Skeletal muscle satellite cell (primary cell): ENCODE measurements around the gene CAGE1. TPM values are rescaled to one million over a fixed set of nuclear protein-coding genes. Genes with fewer than 3 reads are reported as not detected.

Experiments used
- H3K27me3 ChIP-seq: 2 replicates; pipeline ENCODE4 v1.7.0; 2013; ENCODE audit warnings: low read length; ENCODE audit not compliant: control insufficient read depth, insufficient read depth
- H3K36me3 ChIP-seq: 2 replicates; pipeline ENCODE4 v1.7.0; 2013; ENCODE audit warnings: mild to moderate bottlenecking, control low read depth, low read length; ENCODE audit not compliant: insufficient read depth
- H3K4me1 ChIP-seq: 2 replicates; pipeline ENCODE4 v1.7.0; 2013; ENCODE audit warnings: low read length; ENCODE audit not compliant: control insufficient read depth, insufficient read depth
- H3K4me2 ChIP-seq: 2 replicates; pipeline ENCODE4 v1.7.0; 2013; ENCODE audit warnings: mild to moderate bottlenecking, low read length
- H3K4me3 ChIP-seq: 2 replicates; pipeline ENCODE4 v1.7.0; 2013; ENCODE audit warnings: low read length
- H3K9ac ChIP-seq: 2 replicates; pipeline ENCODE4 v1.7.0; 2013; ENCODE audit warnings: mild to moderate bottlenecking, low read depth, low read length, moderate library complexity
- H3K9me3 ChIP-seq: replicated peaks from 2 replicates; pipeline ENCODE4 v1.7.0; 2013; ENCODE audit warnings: mild to moderate bottlenecking, control low read depth, low read length
- total RNA-seq: library from RNA; depleted of rRNA; stranded (reverse); fragments of >200 nt; gene quantifications from 2 replicates; pipeline ENCODE4 v1.2.3, GENCODE V29; 2012; rRNA removed

The CAGE1 gene
- not detected in 2 replicates for total RNA-seq

- Histone ChIP-seq H3K9me3 (no peaks in the 10 kb centered on the region), H3K27me3 (no peaks in the 10 kb centered on the region), H3K36me3 (peaks cover 9% of the 10 kb centered on the region), H3K9ac (peak within 1 kb of the TSS; percentile 89), H3K4me3 (peak within 1 kb of the TSS; percentile 91), H3K4me1 (peaks cover 15% of the 10 kb centered on the region), H3K4me2 (peak within 1 kb of the TSS; percentile 92)
Observed at GRCh38 chr6:7389451-7390225, at the start of gene CAGE1, which contains the start of gene RIOK1. Gene CAGE1 (minus strand): TSS chr6:7389742. CDS start chr6:7387173, 2,569 bp downstream. Gene RIOK1 (plus strand): TSS chr6:7389808. CDS start chr6:7390003, 195 bp downstream.

GRCh38 chr6:7439228-7439627 lies 49.7 kb upstream of the CAGE1 start:
- Histone ChIP-seq H3K9me3 (no peaks in the 10 kb centered on the region), H3K4me3 (no peak overlapping the region), H3K36me3 (no peaks in the 10 kb centered on the region), H3K4me1 (peaks cover 7% of the 10 kb centered on the region), H3K4me2 (no peak overlapping the region), H3K27me3 (no peaks in the 10 kb centered on the region), H3K9ac (no peak overlapping the region)

GRCh38 chr6:7438011-7438410 lies 48.5 kb upstream of the CAGE1 start:
- Histone ChIP-seq H3K4me2 (no peak overlapping the region), H3K4me3 (no peak overlapping the region), H3K36me3 (no peaks in the 10 kb centered on the region), H3K27me3 (no peaks in the 10 kb centered on the region), H3K9ac (no peak overlapping the region), H3K9me3 (no peaks in the 10 kb centered on the region), H3K4me1 (peaks cover 7% of the 10 kb centered on the region)

DNA sequence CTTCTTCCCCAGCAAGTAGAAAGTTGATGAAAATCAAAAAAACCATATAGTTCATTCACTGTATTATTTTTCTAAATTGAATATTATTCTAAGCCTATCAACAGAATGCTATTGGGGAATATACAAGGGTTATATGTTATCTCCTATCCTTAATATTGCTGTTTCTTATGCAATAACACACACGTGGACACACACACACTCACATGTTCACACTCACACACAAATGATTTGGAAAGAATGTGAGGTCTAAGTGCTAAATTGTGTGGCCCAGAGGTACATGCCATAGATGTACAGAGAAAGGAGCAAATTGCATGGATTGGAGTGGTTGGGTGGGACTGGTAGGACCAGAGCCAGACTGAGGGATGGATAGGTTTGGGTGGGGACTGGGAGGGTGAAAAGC lies 45.1 kb upstream of the CAGE1 start:
- Histone ChIP-seq H3K9ac (no peak overlapping the region), H3K4me3 (no peak overlapping the region), H3K9me3 (no peaks in the 10 kb centered on the region), H3K4me2 (no peak overlapping the region), H3K36me3 (no peaks in the 10 kb centered on the region), H3K4me1 (peaks cover 7% of the 10 kb centered on the region), H3K27me3 (no peaks in the 10 kb centered on the region)

- no peaks in the 10 kb centered on the region for H3K9me3 ChIP-seq
- H3K27me3 ChIP-seq: no peaks in the 10 kb centered on the region
- no peak overlapping the region for H3K4me3 ChIP-seq
- no peak overlapping the region for H3K9ac ChIP-seq
- H3K4me1 ChIP-seq: peaks cover 7% of the 10 kb centered on the region
- no peaks in the 10 kb centered on the region for H3K36me3 ChIP-seq
- no peak overlapping the region for H3K4me2 ChIP-seq
Observed at GRCh38 chr6:7433121-7433617, 43.6 kb upstream of the CAGE1 start.

- no peaks in the 10 kb centered on the region for H3K36me3 ChIP-seq
- H3K4me2 ChIP-seq: peak overlapping the region; percentile 61
- H3K9me3 ChIP-seq: no peaks in the 10 kb centered on the region
- no peaks in the 10 kb centered on the region for H3K27me3 ChIP-seq
- H3K9ac ChIP-seq: no peak overlapping the region
- peak overlapping the region; percentile 4 for H3K4me3 ChIP-seq
- H3K4me1 ChIP-seq: peaks cover 7% of the 10 kb centered on the region
Observed at GRCh38 chr6:7432391-7433120, 43.0 kb upstream of the CAGE1 start.

GRCh38 chr6:7431674-7432390 lies 42.3 kb upstream of the CAGE1 start:
- Histone ChIP-seq H3K4me1 (peaks cover 7% of the 10 kb centered on the region), H3K9ac (no peak overlapping the region), H3K36me3 (no peaks in the 10 kb centered on the region), H3K9me3 (no peaks in the 10 kb centered on the region), H3K27me3 (no peaks in the 10 kb centered on the region), H3K4me3 (peak overlapping the region; percentile 4), H3K4me2 (peak overlapping the region; percentile 61)

GRCh38 chr6:7431313-7431673 lies 41.8 kb upstream of the CAGE1 start:
- Histone ChIP-seq H3K4me2 (no peak overlapping the region), H3K36me3 (no peaks in the 10 kb centered on the region), H3K9ac (no peak overlapping the region), H3K4me1 (peaks cover 7% of the 10 kb centered on the region), H3K9me3 (no peaks in the 10 kb centered on the region), H3K4me3 (no peak overlapping the region), H3K27me3 (no peaks in the 10 kb centered on the region)

DNA sequence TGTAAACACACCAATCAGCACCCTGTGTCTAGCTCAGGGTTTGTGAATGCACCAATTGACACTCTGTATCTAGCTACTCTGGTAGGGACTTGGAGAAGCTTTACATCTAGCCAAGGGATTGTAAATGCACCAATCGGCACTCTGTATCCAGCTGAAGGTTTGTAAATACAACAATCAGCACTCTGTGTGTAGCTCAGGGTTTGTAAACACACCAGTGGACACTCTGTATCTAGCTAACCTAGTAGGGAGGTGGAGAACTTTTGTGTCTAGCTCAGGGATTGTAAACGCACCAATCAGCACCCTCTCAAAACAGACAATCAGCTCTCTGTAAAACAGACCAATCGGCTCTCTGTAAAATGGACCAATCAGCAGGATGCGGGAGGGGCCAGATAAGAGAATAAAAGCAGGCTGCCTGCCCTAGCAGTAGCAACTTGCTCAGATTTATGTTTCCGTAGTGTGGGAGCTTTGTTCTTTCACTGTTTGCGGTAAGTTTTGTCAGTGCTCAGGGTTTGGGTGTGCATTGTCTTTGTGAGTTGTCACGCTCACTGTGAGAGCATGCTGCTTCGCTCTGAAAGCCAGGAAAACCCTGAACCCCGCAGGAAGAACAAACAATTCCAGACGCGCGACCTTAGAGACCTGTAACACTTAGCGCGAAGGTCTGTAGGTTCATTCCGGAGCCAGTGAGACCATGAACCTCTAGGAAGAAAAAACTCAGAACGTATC lies 37.1 kb upstream of the CAGE1 start:
- no peak overlapping the region for H3K4me3 ChIP-seq
- H3K9me3 ChIP-seq: no peaks in the 10 kb centered on the region
- H3K9ac ChIP-seq: no peak overlapping the region
- H3K4me2 ChIP-seq: no peak overlapping the region
- H3K27me3 ChIP-seq: no peaks in the 10 kb centered on the region
- H3K4me1 ChIP-seq: no peaks in the 10 kb centered on the region
- no peaks in the 10 kb centered on the region for H3K36me3 ChIP-seq

DNA sequence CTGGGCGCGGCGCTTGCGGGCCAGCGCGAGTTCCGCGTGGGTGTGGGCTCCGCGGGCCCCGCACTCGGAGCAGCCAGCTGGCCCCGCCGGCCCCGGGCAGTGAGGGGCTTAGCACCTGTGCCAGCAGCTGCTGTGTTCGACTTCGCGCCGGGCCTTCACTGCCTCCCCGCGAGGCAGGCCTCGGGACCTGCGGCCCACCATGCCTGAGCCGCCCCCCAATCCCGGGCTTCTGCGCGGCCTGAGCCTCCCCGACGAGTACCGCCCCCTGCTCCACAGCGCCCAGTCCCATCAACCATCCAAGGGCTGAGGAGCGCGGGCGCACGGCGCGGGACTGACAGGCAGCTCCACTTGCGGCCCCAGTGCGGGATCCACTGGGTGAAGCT lies 36.3 kb upstream of the CAGE1 start:
- H3K4me2 ChIP-seq: no peak overlapping the region
- no peak overlapping the region for H3K9ac ChIP-seq
- H3K9me3 ChIP-seq: no peaks in the 10 kb centered on the region
- H3K36me3 ChIP-seq: no peaks in the 10 kb centered on the region
- no peak overlapping the region for H3K4me3 ChIP-seq
- H3K4me1 ChIP-seq: no peaks in the 10 kb centered on the region
- H3K27me3 ChIP-seq: no peaks in the 10 kb centered on the region
